Lower lobe of right lung (tissue), 2 donors: ENCODE data around the gene UBE2Q1. TPM values are rescaled to one million over a fixed set of nuclear protein-coding genes. Genes with fewer than 3 reads are reported as not detected.

Experiments
- ATAC-seq, 2 donors: fragments of 200-7000 bp; cut with Tn5 transposase; one replicate each; pipeline ENCODE4 v1.9.1; 2020 to 2022; ENCODE audit warnings: mild to moderate bottlenecking in 2 of 2, moderate library complexity in 2 of 2
- DNase-seq: peaks from one replicate; pipeline ENCODE4 v3.0.0-alpha.2; 2020
- H3K27ac ChIP-seq: fragments of 200-600 bp; one replicate; pipeline ENCODE4 v1.8.0; 2022
- H3K27me3 ChIP-seq: fragments of 200-600 bp; one replicate; pipeline ENCODE4 v1.8.0; 2022; ENCODE audit warnings: low read depth
- H3K36me3 ChIP-seq: fragments of 200-600 bp; one replicate; pipeline ENCODE4 v1.8.0; 2022; ENCODE audit warnings: mild to moderate bottlenecking
- H3K4me1 ChIP-seq: fragments of 200-600 bp; one replicate; pipeline ENCODE4 v1.8.0; 2022
- H3K4me3 ChIP-seq: fragments of 200-600 bp; one replicate; pipeline ENCODE4 v1.8.0; 2022; ENCODE audit warnings: mild to moderate bottlenecking
- H3K9me3 ChIP-seq: fragments of 200-600 bp; one replicate; pipeline ENCODE4 v1.8.0; 2022
- CTCF ChIP-seq: fragments of 200-600 bp; IDR thresholded peaks from one replicate; pipeline ENCODE4 v1.8.0; 2022; ENCODE audit warnings: antibody characterized with exemption, mild to moderate bottlenecking
- intact Hi-C: fragments of 100-400 bp; cut with DNase I; formaldehyde crosslinking; loops from one replicate; pipeline ENCODE4 v1.11.0; 2022
- total RNA-seq: library from RNA; stranded (reverse); fragmentation: NEBNext Ultra II Directional; extraction: Animal tissue kit (Norgen Biotek cat#: 25700); gene quantifications from one replicate; pipeline ENCODE4 v1.2.1, GENCODE V29; 2021
- donor health status: DM: no; HTN: yes; CAD: no; lungs with severe emphysema.

Gene UBE2Q1
- total RNA-seq, 1 donor from 2014 or later: 79.5 TPM

GRCh38 chr1:154502744-154503115 is 55.7 kb downstream of the UBE2Q1 start:
- peaks cover 20% of the 10 kb centered on the region for H3K4me1 ChIP-seq
- H3K4me3 ChIP-seq: peak overlapping the region; percentile 72
- intact Hi-C loops: no loop called here
- peaks cover 25% of the 10 kb centered on the region for H3K27me3 ChIP-seq
- no peaks in the 10 kb centered on the region for H3K9me3 ChIP-seq
- H3K27ac ChIP-seq: peak overlapping the region; percentile 87
- DNase-seq (no peak), ATAC-seq (peak; percentile 29 to 43)
- no peak for TF ChIP-seq CTCF
- peaks cover 17% of the 10 kb centered on the region for H3K36me3 ChIP-seq

GRCh38 chr1:154502066-154502743 is 56.3 kb downstream of the UBE2Q1 start, which contains the start of the genes SHE and TDRD10:
SHE (minus strand) TSS chr1:154502412; CDS start chr1:154502026, 386 bp downstream.
TDRD10 (plus strand) TSS chr1:154502219; CDS start chr1:154506904, 4,685 bp downstream.
- Histone ChIP-seq H3K4me1 (peaks cover 25% of the 10 kb centered on the region), H3K27ac (peak within 1 kb of the TSS; percentile 87), H3K36me3 (peaks cover 19% of the 10 kb centered on the region), H3K9me3 (no peaks in the 10 kb centered on the region), H3K4me3 (peak within 1 kb of the TSS; percentile 72), H3K27me3 (peaks cover 25% of the 10 kb centered on the region)
- intact Hi-C loops: no loop called here
- ATAC-seq (peak; percentile 79 to 84), DNase-seq (peak; percentile 70)
- TF ChIP-seq CTCF: no peak

GRCh38 chr1:154501423-154502065 is 56.9 kb downstream of the UBE2Q1 start:
- no peaks in the 10 kb centered on the region for H3K9me3 ChIP-seq
- H3K27me3 ChIP-seq: peaks cover 25% of the 10 kb centered on the region
- intact Hi-C loops: no loop called here

GRCh38 chr1:154500533-154500932 is 57.9 kb downstream of the UBE2Q1 start:
- TF ChIP-seq CTCF: no peak
- intact Hi-C loops: no loop called here
- H3K9me3 ChIP-seq: no peaks in the 10 kb centered on the region
- peak overlapping the region; percentile 72 for H3K4me3 ChIP-seq
- no peak for ATAC-seq
- peaks cover 42% of the 10 kb centered on the region for H3K4me1 ChIP-seq
- no peak for DNase-seq
- H3K36me3 ChIP-seq: peaks cover 19% of the 10 kb centered on the region
- H3K27ac ChIP-seq: peak overlapping the region; percentile 87
- peaks cover 25% of the 10 kb centered on the region for H3K27me3 ChIP-seq

More at GRCh38 chr1:154501423-154502065, 56.9 kb downstream of the UBE2Q1 start:
- Histone ChIP-seq H3K4me1 (peaks cover 32% of the 10 kb centered on the region), H3K27ac (peak overlapping the region; percentile 87), H3K4me3 (peak overlapping the region; percentile 72), H3K36me3 (peaks cover 19% of the 10 kb centered on the region)
- DNase-seq (peak; percentile 70), ATAC-seq (peak; percentile 76 to 84)
- no peak for TF ChIP-seq CTCF

- H3K4me1 ChIP-seq: peaks cover 52% of the 10 kb centered on the region
- no peak for DNase-seq
- H3K4me3 ChIP-seq: peak overlapping the region; percentile 72
- H3K27me3 ChIP-seq: peaks cover 25% of the 10 kb centered on the region
- peak overlapping the region; percentile 87 for H3K27ac ChIP-seq
- intact Hi-C loops: loop anchor here (10.0 kb wide), 1 partner anchor 45 kb away; no protein-coding TSS in a partner anchor
- no peak for ATAC-seq
- H3K9me3 ChIP-seq: no peaks in the 10 kb centered on the region
- no peak for TF ChIP-seq CTCF
- peaks cover 19% of the 10 kb centered on the region for H3K36me3 ChIP-seq
Measured at GRCh38 chr1:154499446-154499845, 59.0 kb downstream of the UBE2Q1 start.

Other genes with a start within 250 kb of the UBE2Q1 start
- 0.47 TPM for gene AQP10, start 237.6 kb downstream of the UBE2Q1 start, total RNA-seq
- gene ATP8B2, start 233.1 kb downstream of the UBE2Q1 start, total RNA-seq: 26.0 TPM
- 48.5 TPM for gene IL6R, start 153.3 kb downstream of the UBE2Q1 start, total RNA-seq
- gene TDRD10, start 56.4 kb downstream of the UBE2Q1 start, total RNA-seq: 20.2 TPM
- gene SHE, start 56.2 kb downstream of the UBE2Q1 start, total RNA-seq: 40.1 TPM
- gene CHRNB2, start 9.1 kb upstream of the UBE2Q1 start, total RNA-seq: not detected
- gene ADAR, start 49.5 kb upstream of the UBE2Q1 start, total RNA-seq: 202 TPM